NCI-H2171 (cell line): ENCODE measurements around the gene TLR8.
"Not testable (repeated sequence)": the region's sequence is repeated elsewhere in the genome, so short reads cannot be mapped to it uniquely, and the experiment has no call there.

Source experiments
- DNase-seq: peaks from one replicate; lab custom pipeline; 2025; lab: John Stamatoyannopoulos, UW

The TLR8 gene

GRCh38 chrX:12898073-12898472 is 8.3 kb upstream of the TLR8 start:
- no peak for DNase-seq

GRCh38 chrX:12899506-12899905 is 6.9 kb upstream of the TLR8 start:
- no peak for DNase-seq

GRCh38 chrX:12901486-12901885 is 4.9 kb upstream of the TLR8 start:
- peak; percentile 12 for DNase-seq

- no peak for DNase-seq
Observed at GRCh38 chrX:12903646-12904045, 2.8 kb upstream of the TLR8 start.

- DNase-seq: no peak
Observed at GRCh38 chrX:12910423-12911121, 4.2 kb downstream of the TLR8 start.

GRCh38 chrX:12911122-12911470 is 4.7 kb downstream of the TLR8 start:
- no peak for DNase-seq

- no peak for DNase-seq
Observed at GRCh38 chrX:12912791-12913482, 6.5 kb downstream of the TLR8 start.

GRCh38 chrX:12917753-12918152 is 11.3 kb downstream of the TLR8 start:
- DNase-seq: no peak

GRCh38 chrX:12919051-12919450 is 12.6 kb downstream of the TLR8 start:
- DNase-seq: no peak

- no peak for DNase-seq
Observed at GRCh38 chrX:12919620-12920019, 13.2 kb downstream of the TLR8 start.

- no peak for DNase-seq
Observed at GRCh38 chrX:12920990-12921389, 14.6 kb downstream of the TLR8 start.

- no peak for DNase-seq
Observed at GRCh38 chrX:12921886-12922598, 15.6 kb downstream of the TLR8 start.

GRCh38 chrX:12922599-12922919 is 16.1 kb downstream of the TLR8 start:
- DNase-seq: no peak

- DNase-seq: no peak
Observed at GRCh38 chrX:12929701-12930100, 23.3 kb downstream of the TLR8 start.

- DNase-seq: no peak
Observed at GRCh38 chrX:12930150-12930549, 23.7 kb downstream of the TLR8 start.

- DNase-seq: no peak
Observed at GRCh38 chrX:12932244-12932643, 25.8 kb downstream of the TLR8 start.

- DNase-seq: no peak
Observed at GRCh38 chrX:12934850-12935249, 28.4 kb downstream of the TLR8 start.

GRCh38 chrX:12936947-12937346 is 30.5 kb downstream of the TLR8 start:
- DNase-seq: no peak

- DNase-seq: not testable (repeated sequence)
Observed at GRCh38 chrX:12940471-12940870, 34.1 kb downstream of the TLR8 start.

- DNase-seq: not testable (repeated sequence)
Observed at GRCh38 chrX:12943592-12943991, 37.2 kb downstream of the TLR8 start.

GRCh38 chrX:12944452-12944851 is 38.0 kb downstream of the TLR8 start:
- not testable (repeated sequence) for DNase-seq

- no peak for DNase-seq
Observed at GRCh38 chrX:12945494-12945893, 39.1 kb downstream of the TLR8 start.

- DNase-seq: no peak
Observed at GRCh38 chrX:12946406-12946805, 40.0 kb downstream of the TLR8 start.
